GM18502 (cell line): ENCODE results near the gene LRRC42.

Experiments
- ATAC-seq: cut with Tn5 transposase; IDR thresholded peaks from one replicate; pipeline ENCODE4 v1.9.1; 2021; ENCODE audit warnings: mild to moderate bottlenecking; ENCODE audit not compliant: unreplicated experiment, poor library complexity

The LRRC42 gene

DNA sequence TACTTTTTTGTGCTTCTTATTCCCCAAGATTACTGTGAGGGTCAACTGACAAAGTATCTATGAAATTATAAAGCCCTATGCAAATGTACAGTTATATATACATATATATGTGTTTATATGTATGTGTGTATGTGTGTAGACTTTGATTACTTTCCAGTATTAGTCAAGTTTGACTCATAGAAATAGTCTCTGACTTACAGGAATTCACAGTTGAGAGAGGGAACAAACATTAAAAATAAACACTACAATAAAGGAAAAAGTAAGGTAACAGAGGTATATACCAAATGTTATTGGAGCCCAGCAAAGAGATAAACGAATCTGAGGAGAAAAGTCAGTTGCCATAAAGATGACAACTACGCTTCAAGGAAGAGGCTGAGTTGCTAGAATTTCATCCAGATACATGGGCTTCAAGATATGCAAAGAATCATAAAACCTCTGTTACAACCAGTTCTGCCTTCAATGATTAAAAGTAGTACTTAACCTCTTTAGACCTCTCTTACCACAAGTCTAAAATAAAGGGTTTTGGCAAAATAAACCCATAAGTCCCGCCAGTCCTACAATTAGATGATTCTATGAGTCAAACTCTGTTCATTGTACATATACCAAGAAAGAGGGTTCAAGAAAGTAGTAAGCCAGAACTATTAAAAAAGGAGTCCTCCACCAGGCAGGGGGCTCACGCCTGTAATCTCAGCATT is 7.9 kb upstream of the LRRC42 start:
- no peak for ATAC-seq

DNA sequence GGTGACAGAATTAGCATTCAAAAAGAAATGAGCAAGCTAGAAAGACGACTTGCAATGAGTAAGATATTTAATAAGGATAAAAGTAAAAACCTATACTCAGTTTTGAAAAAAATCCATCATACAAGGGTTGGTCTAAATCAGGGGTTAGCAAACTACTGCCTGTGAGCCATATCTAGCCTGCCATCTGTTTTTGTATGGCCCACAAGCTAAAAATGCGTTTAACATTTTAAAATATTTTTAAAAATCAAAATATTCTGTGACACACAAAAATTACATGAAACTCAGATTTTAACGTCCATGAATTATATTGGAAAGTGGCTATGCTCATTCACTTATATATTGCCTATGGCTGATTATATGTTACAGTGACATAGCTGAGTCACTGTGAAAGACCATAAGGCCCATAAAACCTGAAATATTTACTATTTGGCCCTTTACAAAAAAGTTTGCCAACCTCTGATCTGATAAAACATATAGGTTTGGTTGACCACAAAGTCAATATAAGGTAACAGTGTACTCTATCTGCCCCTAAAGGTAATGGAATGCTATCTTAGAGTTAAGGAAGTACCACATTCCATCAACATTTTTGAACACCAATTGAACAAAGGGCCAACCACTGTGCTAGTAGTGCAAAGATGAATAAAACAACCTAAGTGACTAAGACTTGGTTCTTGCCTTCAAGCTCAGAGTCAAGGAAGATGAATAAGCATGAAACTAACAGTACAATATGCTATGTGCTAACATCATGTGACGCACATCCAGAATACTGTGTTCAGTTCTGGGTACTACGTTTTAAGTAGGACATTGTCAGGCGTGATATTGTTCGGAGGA is 3.8 kb upstream of the LRRC42 start:
- no peak for ATAC-seq

DNA sequence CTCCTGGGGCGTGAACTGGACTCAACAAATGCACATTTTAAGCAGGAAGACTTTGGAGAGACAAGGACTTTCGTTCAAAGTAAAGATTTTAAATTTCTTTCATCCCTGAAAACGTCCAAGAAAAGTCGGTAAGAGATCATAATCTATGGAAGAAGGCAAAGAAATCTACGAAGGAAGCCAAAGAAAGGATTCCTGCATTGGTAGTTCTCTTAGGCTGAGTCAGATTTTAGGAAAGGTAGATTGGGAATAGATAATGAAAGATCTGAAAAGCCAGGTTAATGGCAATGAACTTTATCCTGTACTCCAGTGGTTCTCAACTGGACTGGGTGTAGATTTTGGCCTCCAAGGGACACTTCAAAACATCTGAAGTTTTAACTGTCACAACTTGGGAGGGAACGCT is 3.1 kb upstream of the LRRC42 start:
- ATAC-seq: no peak

DNA sequence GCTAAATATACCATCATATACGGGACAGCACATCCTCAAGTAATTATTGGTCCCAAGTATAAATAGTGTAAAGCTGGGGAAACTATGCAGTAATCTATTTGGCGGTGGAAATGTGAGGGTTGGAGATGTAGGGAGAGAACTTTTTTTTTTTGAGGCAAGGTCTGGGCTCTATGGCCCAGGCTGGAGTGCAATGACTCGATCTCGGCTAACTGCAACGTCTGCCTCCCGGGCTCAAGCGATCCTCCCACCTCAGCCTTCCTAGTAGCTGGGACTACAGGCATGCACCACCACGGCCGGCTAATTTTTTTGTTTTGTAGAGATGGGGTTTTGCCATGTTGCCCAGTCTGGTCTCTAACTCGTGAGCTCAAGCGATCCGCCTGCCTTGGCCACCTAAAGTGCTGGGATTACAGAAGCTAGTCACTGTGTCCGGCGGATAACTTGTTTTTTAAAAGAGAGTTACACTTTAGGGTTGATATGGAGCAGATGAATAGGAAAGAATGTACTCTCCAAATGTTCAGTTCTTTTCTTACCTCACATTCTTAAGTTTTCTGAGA is 2.6 kb upstream of the LRRC42 start:
- no peak for ATAC-seq

DNA sequence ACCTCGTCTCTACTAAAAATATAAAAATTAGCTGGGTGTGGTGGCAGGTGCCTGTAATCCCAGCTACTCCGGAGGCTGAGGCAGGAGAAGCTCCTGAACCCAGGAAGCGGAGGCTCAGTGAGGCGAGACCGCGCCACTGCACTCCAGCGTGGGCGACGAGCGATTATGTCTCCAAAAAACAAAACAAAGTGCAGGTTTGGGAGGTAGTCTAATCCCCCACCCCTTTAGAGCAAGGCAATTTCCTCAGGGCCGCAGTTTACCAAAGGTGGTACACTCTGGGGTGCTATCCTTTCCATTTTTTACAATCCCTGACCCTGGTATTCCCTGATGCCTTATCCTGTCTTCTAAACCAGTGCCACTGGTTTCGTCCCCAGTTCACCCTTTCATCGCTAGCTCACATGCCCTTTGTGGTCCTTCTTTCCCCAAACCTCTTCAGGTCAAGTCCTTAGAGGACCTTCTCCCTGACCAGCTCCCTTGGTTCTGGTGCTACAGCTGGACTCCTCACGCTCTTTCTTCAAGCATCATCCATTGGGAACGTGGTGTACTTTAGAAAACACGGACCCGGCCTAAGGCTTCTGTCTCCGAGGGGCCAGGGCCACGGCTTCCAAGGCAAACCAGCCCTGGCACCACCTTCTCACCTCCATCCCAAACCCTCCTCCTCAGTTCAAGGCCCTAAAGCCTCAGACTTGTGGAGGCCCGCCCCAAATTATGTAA is 1.5 kb upstream of the LRRC42 start:
- ATAC-seq: no peak

DNA sequence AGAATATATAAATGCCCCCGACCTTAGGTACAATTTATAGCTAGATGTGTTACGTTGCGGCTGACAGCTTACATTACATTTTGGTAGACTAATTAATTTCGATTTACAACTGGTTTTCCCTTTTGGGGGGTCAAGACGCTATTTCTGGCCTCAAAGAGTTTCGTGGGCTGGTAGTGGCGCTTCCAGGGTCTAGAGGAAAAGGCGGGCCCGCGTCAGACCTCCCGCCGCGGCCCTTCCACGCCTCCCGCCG is 1.0 kb upstream of the LRRC42 start:
- no peak for ATAC-seq

DNA sequence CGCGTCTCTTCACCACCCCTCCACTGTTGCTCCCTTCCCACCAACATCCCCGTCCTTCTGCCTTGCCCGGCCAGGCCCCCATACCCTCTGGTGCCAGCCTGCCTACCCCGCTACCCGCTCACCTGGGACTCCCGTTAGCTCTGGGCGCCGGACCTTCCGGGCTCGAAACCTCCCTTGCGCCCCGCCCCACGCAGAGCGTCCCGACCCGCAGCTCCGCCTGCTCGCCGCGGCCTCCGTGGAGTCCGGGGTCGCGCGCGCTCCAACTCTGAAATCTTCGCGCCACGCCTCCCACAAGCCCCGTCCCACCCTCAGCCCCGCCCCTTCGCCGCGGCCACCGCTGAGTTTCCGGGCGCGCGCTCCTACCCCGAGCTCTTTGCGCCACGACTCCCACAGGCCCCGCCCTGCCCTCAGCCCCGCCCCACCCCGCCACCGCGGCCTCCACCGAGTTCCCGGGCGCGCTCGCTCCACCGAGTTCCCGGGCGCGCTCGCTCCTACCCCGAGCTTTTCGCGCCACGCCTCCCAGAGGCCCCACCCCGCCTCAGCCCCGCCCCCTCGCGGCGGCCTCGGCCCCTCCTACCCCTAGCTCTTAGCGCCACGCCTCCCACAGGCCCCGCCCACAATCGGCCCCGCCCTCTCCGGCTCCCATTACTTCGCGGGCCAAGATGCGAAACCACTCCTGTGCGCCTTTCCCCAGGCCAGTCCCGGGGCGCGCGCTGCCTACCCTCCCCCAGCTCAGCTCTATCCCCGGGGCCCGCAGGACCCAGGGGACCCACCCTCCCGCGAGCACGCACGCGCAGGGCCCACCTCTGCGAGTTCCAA is 508 bp upstream of the LRRC42 start, which contains the start of gene IFT25:
IFT25 (minus strand) TSS at position 267 of the 819 bp plus-strand sequence. CDS start 5,617 bp downstream, outside the sequence.
- ATAC-seq: peak; percentile 71

DNA sequence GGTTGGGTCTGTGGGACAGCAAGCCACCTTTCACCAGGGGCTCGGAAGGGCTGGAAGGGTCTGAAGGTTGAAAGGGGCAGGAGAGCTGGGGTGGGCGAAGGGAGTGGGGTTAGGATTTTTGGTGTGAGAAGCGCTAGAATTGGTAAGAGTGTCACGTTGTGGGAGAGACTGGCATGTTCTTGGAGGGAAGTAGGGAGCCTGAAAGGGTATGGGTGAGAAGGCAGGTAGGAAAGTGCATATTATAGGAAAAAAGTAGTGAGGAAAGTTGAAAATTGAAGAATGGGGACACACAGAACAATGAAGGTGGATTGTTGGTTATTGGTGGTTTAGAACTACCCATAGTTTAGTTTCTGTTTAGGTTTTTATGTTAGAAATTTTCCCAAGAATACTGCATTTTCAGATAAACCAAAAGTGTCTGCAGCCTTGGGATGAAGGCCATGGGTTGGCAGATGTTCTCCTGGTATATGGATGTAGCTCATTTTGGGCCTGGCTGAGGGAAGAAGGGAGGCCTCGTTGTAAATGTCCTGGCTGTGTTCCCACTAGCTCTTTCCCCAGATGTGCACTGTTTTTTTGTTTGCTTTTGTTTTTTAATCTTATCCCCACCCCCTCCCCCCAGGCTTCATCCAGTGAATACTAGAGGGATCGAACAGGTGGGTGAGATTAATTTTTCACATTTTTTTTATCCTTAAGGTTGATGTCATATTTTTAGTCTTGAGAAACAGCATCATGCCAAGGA is 1.2 kb downstream of the LRRC42 start:
- ATAC-seq: no peak

DNA sequence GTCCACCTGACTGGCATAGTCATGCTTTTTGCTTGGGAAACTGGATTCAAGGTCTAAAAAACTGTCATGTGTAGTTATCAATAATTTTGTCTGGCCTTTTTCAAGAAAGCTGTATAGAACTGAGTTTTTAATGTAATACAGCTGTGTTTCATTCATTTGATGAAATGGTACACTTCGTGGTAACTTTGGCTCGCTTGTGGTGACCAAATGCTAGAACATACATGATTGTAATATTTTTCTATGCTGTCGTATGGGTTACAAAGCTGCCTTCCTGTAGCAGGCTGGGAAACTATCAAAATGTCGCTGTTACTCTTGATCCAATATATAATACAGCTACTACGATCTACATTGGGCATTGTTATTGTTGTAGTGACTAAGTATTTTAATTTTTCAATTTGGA is 2.1 kb downstream of the LRRC42 start:
- ATAC-seq: no peak

DNA sequence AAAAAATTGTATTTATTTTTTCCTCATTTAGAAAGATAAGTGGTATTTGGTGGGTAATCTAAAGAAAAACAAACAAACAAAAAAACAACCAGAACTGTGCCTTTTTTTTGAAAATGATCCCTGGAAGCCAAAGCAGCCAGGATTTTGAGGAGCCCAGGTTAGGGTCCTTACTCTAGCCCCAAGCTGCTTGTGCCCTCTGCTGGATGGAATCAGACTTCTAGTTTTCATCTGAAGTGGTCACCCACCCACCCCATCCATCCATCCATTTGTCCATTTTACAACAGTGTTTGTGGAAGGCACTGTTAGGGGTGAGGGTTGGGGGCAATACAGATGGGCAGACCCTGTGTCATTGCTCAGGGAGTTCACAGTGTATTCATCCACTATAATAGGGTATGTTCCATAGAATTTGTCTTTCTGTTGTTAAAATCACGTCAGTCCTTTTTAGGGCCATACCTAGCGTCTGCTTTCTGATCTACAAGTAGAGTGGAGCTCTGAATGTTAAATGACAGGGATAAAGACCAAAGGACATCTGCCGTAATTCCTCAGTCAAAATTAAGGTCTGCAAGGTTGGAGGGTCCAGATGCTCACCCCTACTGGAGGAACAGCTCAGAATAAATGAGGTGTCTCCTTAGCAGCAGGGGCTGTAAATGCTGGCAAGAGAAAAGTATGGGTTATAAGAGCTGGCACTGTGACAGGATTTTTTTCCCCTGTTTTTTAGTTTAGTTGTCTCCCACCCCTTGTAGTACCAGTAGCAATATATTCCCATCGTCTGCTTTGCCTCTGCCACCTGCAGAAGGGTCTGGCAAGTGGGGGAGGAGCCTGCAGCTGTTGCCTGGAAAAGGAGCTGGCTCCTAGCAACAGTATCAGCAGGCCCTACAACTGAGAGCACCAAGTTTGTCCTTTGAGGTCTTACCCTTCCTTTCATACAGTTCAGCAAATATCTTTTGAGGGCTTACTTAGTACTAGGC is 3.2 kb downstream of the LRRC42 start:
- ATAC-seq: no peak

DNA sequence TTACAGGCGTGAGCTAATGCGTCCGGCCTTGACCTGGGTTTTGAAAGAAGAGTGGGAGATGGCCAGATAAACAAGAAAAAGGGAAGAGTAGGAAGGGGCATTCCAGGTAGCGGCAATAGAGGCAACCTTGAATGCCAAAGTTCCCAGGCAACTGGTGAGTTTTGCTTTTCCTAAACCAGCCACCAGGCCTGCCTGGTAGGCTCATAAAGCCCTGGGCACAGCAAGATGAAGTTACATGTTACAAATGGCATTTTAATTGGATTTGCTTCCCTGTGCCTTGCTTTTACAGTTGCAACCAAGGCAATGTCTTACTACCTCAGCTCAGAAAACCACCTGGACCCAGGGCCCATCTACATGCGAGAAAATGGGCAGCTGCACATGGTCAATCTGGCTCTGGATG is 5.5 kb downstream of the LRRC42 start:
- no peak for ATAC-seq

DNA sequence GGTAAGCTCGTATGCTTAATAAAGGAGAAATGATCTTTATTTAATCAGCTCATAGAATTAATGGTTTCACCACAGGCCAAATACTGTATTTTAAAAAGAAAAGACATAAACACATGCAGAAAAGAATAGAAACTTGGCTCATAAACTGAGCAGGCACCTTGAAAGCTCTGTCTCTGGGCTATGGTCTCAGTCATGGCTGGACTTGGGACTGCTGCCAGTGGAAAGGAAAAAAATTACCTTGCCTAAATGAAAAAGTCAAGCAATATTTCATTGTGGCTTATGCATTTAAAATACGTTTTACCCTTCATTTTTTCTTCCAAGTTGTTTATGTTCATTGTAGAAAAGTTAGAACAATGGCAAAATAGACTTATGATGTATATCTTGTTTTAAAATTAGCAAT is 8.0 kb downstream of the LRRC42 start:
- ATAC-seq: no peak

DNA sequence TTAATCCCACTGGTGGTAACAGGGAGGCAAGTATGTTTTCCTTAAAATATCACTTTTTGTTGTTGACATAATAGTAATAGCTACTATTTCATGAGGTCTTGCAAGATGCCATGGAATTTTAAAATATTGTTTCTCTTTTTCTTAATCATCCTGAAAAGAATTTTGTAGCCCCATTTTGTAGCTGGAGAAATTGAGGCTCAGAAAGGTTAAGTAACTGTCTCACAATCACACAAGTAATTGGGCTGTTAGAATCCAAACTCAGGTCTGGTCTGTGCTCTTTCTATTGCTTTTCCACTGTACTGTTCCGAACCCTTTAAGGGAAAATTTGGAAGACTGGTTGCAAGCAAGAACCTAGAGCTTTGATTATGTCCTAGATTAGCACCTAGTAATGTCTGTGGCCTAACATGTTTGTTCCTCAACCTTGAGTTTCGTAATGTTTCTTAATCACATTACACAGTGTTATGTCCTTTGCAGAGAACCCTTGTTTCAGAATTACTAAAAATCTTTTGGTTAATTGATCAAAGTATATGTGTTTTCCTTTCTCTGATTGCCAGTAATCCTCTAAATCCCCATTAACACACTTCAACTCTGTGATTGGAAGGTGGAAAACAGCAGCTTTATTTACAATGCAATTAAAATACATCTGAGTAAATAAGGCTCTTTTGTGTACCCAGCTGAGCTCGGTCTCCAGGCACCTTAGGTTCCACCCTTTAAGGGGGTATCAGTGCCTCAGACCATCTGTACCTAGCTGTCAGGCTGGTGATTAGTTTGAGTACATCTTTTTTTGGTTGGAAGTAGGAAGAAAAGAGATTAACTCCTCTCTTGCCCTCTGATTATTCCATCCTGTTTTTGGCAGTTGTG is 10.4 kb downstream of the LRRC42 start:
- no peak for ATAC-seq

DNA sequence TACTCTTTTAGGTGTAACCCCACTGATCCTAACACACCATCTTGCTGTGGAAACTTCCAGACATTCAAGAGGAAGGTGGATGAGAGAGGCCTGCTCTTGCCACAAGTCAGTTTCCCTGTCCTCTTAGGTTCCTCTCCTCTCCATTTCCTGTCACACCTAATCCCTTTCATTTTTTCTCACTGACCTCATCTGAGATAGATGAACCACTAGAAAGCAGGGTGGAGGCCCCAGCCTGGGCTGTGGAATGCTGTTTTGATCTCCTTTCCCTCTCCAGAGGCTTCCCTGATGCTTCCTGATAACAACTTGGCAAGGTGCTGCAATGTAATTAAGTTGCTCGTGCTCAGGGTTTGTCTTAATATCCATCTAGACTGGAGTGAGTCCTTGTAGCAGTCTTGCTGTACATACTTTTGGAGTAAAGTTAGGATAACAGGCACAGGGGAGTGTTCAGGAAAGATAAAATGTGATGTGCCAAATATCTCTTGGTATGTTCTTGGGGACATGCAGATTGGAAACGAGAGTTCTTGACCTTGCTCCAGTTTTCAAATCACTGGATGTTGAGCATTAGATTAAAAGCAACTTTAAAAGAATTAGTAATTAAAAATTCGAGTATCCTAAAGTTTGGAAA is 11.2 kb downstream of the LRRC42 start:
- no peak for ATAC-seq

DNA sequence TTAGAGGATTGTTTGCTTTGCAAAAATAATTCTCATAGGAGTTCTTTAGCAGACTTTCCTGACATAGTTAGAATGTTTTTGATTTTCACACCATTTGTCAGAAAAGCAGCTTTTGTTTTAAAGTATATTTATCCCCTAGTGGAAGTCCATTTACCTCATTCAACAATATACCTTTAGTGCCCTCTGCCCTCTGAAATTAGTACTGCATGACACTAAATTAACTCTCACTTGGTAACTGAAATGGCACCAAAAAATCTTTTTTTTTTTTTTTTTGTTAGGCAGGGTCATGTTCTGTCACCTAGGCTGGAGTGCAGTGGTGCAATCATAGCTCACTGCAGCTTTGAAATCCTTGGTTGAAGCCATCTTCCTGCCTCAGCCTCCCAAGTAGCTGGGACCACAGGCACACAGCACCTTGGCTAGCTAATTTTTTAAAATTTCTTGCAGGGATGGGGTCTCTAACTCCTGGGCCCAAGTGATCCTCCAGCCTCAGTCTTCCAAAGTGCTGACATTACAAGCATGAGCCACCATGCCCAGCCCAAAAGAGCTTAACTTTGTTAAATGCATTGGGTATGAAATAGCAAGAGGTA is 13.6 kb downstream of the LRRC42 start:
- ATAC-seq: no peak

DNA sequence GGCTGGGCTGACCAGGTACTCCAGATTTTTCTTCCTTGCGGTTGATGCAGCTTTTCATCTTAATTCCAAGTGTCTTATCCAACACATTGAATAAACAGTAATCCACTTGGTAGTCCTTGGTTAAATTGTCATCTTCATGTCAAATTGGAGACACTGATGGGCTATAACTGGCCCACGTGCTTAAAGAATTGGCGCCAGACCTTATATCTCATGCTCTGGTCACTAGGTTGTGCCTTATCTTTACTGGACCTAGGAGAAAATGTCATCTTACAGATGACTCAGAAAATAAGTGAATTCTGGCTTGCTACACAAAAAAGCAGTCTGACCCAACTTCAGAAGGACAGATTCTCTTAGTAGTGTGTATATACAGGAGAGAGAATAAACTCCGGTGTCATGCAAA is 16.2 kb downstream of the LRRC42 start:
- ATAC-seq: no peak

DNA sequence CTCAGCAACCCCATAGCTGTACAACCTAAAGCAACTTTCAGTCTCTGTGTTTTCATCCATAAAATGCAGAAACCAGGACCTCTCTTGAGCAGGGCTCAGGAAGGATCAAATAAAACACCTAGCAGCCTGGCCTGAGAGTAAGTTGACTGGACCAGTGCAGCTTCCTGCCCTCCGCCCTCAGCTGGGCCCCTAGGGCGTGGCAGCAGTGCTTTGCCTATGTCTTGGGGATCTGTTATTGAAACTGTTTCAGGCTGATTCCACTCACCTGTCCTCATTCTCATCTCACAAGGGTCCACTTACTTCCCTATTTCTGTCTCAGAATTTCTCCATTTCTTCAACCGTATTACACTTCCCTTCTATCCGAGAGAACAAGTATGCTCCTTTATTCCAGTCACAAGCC is 17.3 kb downstream of the LRRC42 start:
- no peak for ATAC-seq
